Stimulated activated CD8-positive, alpha-beta memory T cell treated with anti-CD3 and anti-CD28 coated beads, Interleukin-2, amount 100 ng/mL, for 48 hours (primary cell): Measurements from ENCODE around the gene LRRC41.
"Not testable (repeated sequence)": the region's sequence is repeated elsewhere in the genome, so short reads cannot be mapped to it uniquely, and the experiment has no call there.

Source experiments
- DNase-seq, 2 donors: peaks; one replicate each; pipeline ENCODE4 v3.0.0-alpha.2; 2020; ENCODE audit warnings: low read depth in 2 of 2

Gene LRRC41

GRCh38 chr1:46244656-46245371, 58.6 kb downstream of the LRRC41 start:
- DNase-seq, result no peak

GRCh38 chr1:46243831-46244230, 59.6 kb downstream of the LRRC41 start:
- not testable (repeated sequence) for DNase-seq

GRCh38 chr1:46242918-46243317, 60.5 kb downstream of the LRRC41 start:
- no peak for DNase-seq

DNA sequence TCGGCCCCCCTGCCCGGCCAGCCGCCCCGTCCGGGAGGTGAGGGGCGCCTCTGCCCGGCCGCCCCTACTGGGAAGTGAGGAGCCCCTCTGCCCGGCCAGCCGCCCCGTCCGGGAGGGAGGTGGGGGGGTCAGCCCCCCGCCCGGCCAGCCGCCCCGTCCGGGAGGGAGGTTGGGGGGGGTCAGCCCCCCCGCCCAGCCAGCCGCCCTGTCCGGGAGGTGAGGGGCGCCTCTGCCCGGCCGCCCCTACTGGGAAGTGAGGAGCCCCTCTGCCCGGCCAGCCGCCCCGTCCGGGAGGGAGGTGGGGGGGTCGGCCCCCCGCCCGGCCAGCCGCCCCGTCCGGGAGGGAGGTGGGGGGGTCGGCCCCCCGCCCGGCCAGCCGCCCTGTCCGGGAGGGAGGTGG, 61.7 kb downstream of the LRRC41 start:
- DNase-seq, result not testable (repeated sequence)

GRCh38 chr1:46238865-46239264, 64.6 kb downstream of the LRRC41 start:
- DNase-seq, result not testable (repeated sequence)

DNA sequence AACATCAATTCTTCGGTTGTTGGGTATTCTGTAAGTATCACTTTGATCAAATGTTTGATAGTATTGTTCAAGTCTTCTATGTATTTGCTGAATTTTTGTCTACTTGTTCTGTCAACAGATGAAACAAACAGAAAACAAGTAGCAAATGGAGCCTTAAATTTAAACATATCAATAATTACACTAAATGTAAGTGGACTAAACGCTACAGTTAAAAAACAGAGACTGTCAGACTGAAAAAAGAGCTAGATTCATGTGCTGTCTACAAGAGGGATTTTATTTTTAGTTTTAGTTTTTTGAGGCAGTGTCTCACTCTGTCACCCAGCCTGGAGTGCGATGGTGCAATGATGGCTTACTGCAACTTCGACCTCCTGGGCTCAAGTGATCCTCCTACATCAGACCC, 66.5 kb downstream of the LRRC41 start:
- no peak for DNase-seq

DNA sequence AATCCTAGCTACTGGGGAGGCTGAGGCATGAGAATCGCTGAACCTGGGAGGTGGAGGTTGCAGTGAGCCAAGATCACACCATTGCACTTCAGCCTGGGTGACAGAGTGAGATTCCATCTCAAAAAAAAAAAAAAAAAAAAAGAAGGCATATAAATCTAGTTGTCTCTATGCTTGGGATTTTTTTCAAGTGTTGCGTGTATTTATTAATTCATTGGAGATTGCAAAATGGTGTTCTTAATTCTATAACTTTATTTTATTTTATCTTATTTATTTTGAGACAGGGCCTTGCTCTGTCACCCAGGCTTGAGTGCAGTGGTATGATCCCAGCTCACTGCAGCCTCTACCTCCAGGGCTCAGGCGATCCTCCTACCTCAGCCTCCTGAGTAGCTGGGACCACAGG, 72.2 kb downstream of the LRRC41 start:
- not testable (repeated sequence) for DNase-seq
